Thoracic aorta (tissue), 2 donors: ENCODE measurements around the gene PTPMT1. TPM values are rescaled to one million over a fixed set of nuclear protein-coding genes. Genes with fewer than 3 reads are reported as not detected.

Source experiments
- ATAC-seq: fragments of 150-250 bp; one replicate; pipeline ENCODE4 v1.8.0; 2017; ENCODE audit warnings: low read depth; ENCODE audit not compliant: insufficient number of reproducible peaks, low FRiP score
- DNase-seq: peaks from one replicate; pipeline ENCODE4 v3.0.0-alpha.2; 2020; ENCODE audit warnings: low spot score
- H3K27ac ChIP-seq, 2 donors: fragments of 200-600 bp; sonication (generic); 1 replicate in 1 of 2; 2 replicates in 1 of 2; pipeline ENCODE4 v1.5.1; 2016; ENCODE audit warnings: mild to moderate bottlenecking in 2 of 2, moderate library complexity in 2 of 2
- H3K27me3 ChIP-seq: fragments of 200-600 bp; sonication (generic); replicated peaks from 2 replicates; pipeline ENCODE4 v1.6.0; 2016; ENCODE audit warnings: mild to moderate bottlenecking; ENCODE audit not compliant: insufficient read depth
- H3K36me3 ChIP-seq: fragments of 200-600 bp; sonication (generic); one replicate; pipeline ENCODE4 v1.5.1; 2016
- H3K4me1 ChIP-seq, 2 donors: fragments of 200-600 bp; sonication (generic); 1 replicate in 1 of 2; 2 replicates in 1 of 2; pipeline versions ENCODE4 v1.5.1 to v1.6.0; 2016; ENCODE audit warnings: low read depth in 2 of 2, mild to moderate bottlenecking in 1 of 2; ENCODE audit not compliant: control insufficient read depth in 1 of 2
- H3K4me3 ChIP-seq: fragments of 200-600 bp; sonication (generic); 2 replicates; pipeline ENCODE4 v1.5.1; 2016; ENCODE audit warnings: mild to moderate bottlenecking
- H3K9me3 ChIP-seq: fragments of 200-600 bp; sonication (generic); 2 replicates; pipeline ENCODE4 v1.5.1; 2016
- CTCF ChIP-seq: fragments of 200-600 bp; sonication (generic); IDR thresholded peaks from one replicate; pipeline ENCODE4 v1.5.1; 2019; ENCODE audit warnings: antibody characterized with exemption
- total RNA-seq, 2 donors: library from RNA; depleted of rRNA; stranded (reverse); fragments of >200 nt; gene quantifications; one replicate each; pipeline versions ENCODE4 v1.1.0 to v1.2.3, GENCODE V29; 2016

PTPMT1 gene
- total RNA-seq, 2 donors from 2014 or later: 69.9 to 112 TPM

GRCh38 chr11:47531666-47532065, 33.7 kb upstream of the PTPMT1 start:
- no peak overlapping the region for H3K4me3 ChIP-seq
- peaks cover 33 to 71% of the 10 kb centered on the region in 2 donors for H3K4me1 ChIP-seq
- H3K9me3 ChIP-seq: no peaks in the 10 kb centered on the region
- no peak for ATAC-seq
- H3K27me3 ChIP-seq: no peaks in the 10 kb centered on the region
- DNase-seq: no peak
- H3K36me3 ChIP-seq: no peaks in the 10 kb centered on the region
- H3K27ac ChIP-seq: peak overlapping the region in 1 of 2 donors; percentile 70
- no peak for TF ChIP-seq CTCF

GRCh38 chr11:47532597-47533213, 32.7 kb upstream of the PTPMT1 start:
- no peak for ATAC-seq
- no peak for TF ChIP-seq CTCF
- Histone ChIP-seq H3K9me3 (no peaks in the 10 kb centered on the region), H3K27me3 (no peaks in the 10 kb centered on the region), H3K27ac (peak overlapping the region in 1 of 2 donors; percentile 70), H3K36me3 (no peaks in the 10 kb centered on the region), H3K4me3 (no peak overlapping the region), H3K4me1 (peaks cover 43 to 71% of the 10 kb centered on the region in 2 donors)
- DNase-seq: no peak

GRCh38 chr11:47533690-47534151, 31.7 kb upstream of the PTPMT1 start:
- ATAC-seq: no peak
- peaks cover 43 to 75% of the 10 kb centered on the region in 2 donors for H3K4me1 ChIP-seq

GRCh38 chr11:47534704-47535251, 30.6 kb upstream of the PTPMT1 start:
- Histone ChIP-seq H3K27me3 (no peaks in the 10 kb centered on the region), H3K9me3 (no peaks in the 10 kb centered on the region), H3K36me3 (no peaks in the 10 kb centered on the region), H3K4me1 (peaks cover 47 to 81% of the 10 kb centered on the region in 2 donors), H3K27ac (peak overlapping the region in 1 of 2 donors; percentile 36), H3K4me3 (no peak overlapping the region)
- DNase-seq (no peak), ATAC-seq (no peak)
- TF ChIP-seq CTCF: no peak

More at GRCh38 chr11:47533690-47534151, 31.7 kb upstream of the PTPMT1 start:
- no peak for DNase-seq
- Histone ChIP-seq H3K36me3 (no peaks in the 10 kb centered on the region), H3K27ac (peak overlapping the region; percentile 49 to 70), H3K9me3 (no peaks in the 10 kb centered on the region), H3K27me3 (no peaks in the 10 kb centered on the region), H3K4me3 (peak overlapping the region; percentile 16)
- TF ChIP-seq CTCF: no peak

GRCh38 chr11:47536915-47537314, 28.5 kb upstream of the PTPMT1 start:
- Histone ChIP-seq H3K4me3 (no peak overlapping the region), H3K36me3 (no peaks in the 10 kb centered on the region), H3K27me3 (no peaks in the 10 kb centered on the region), H3K27ac (no peak overlapping the region), H3K9me3 (no peaks in the 10 kb centered on the region), H3K4me1 (peaks cover 44 to 79% of the 10 kb centered on the region in 2 donors)
- TF ChIP-seq CTCF: no peak
- DNase-seq (no peak), ATAC-seq (no peak)
